Left renal pelvis (tissue), 4 donors: ENCODE measurements around the gene SFRP2. TPM values are rescaled to one million over a fixed set of nuclear protein-coding genes. Genes with fewer than 3 reads are reported as not detected.

Experiments
- DNase-seq, 4 donors: peaks; one replicate each; pipeline ENCODE4 v3.0.0-alpha.2; 2013; ENCODE audit warnings: low read depth in 4 of 4, low spot score in 3 of 4
- polyA plus RNA-seq, 4 donors: library from polyadenylated mRNA; unstranded; fragments of 120-200 nt; gene quantifications; one replicate each; pipeline ENCODE4 v1.2.1, GENCODE V29; 2013; ENCODE audit not compliant: insufficient read length in 4 of 4

Gene SFRP2, protein sequence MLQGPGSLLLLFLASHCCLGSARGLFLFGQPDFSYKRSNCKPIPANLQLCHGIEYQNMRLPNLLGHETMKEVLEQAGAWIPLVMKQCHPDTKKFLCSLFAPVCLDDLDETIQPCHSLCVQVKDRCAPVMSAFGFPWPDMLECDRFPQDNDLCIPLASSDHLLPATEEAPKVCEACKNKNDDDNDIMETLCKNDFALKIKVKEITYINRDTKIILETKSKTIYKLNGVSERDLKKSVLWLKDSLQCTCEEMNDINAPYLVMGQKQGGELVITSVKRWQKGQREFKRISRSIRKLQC
- polyA plus RNA-seq, result 100 to 1,000 TPM in 1 of 4 donors, 10 to 100 TPM in 3; 21.4 to 402 (median 37.9) TPM

DNA sequence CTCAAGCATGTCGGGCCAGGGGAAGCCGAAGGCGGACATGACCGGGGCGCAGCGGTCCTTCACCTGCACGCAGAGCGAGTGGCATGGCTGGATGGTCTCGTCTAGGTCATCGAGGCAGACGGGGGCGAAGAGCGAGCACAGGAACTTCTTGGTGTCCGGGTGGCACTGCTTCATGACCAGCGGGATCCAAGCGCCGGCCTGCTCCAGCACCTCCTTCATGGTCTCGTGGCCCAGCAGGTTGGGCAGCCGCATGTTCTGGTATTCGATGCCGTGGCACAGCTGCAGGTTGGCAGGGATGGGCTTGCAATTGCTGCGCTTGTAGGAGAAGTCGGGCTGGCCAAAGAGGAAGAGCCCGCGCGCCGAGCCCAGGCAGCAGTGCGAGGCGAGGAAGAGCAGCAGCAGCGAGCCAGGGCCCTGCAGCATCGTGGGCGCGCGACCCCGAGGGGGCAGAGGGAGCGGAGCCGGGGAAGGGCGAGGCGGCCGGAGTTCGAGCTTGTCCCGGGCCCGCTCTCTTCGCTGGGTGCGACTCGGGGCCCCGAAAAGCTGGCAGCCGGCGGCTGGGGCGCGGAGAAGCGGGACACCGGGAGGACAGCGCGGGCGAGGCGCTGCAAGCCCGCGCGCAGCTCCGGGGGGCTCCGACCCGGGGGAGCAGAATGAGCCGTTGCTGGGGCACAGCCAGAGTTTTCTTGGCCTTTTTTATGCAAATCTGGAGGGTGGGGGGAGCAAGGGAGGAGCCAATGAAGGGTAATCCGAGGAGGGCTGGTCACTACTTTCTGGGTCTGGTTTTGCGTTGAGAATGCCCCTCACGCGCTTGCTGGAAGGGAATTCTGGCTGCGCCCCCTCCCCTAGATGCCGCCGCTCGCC lies at the start of gene SFRP2:
Gene SFRP2, minus strand, starts transcription at position 671 of the 864 bp plus-strand sequence. Its CDS starts 248 bp downstream, at position 423.
- no peak for DNase-seq

DNA sequence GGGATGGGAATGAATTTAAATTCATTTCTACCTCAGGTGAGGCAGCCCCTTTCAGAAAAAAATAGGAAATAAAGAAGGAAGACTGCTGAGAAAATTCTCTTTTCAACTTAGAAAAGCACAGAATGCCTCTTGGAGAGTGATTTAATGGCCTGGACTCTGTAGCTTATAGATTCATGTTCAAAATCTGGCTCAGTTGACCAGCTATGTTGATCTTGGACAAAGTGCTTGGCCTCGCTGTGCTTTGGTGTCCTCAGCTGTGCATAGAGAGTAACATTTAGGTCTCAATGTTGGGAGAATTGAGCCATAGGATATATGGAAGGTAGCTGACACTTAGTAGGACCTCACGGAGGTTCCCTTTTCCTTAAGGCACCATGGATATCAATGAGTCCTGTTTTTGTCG lies 49.7 kb upstream of the SFRP2 start:
- DNase-seq, result no peak

DNA sequence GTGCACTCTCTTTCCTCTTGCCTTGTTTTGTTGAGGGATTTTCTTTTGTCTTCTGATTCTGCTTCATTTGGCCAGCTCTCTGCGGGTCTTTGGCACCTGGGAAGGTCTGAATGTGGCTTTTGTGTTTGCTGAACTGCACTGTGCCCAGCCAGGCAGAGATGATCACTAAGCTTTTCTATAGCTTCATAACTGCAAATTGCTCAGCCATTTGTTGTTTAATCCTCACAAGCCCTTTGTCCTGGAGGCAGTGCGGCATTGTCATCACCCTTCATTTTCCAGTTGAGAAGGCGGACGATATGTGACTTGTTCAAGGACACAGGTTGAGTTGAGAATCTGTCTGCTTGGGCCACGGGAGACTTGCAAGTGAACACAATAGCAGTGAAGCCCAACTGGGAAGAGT lies 46.0 kb upstream of the SFRP2 start:
- no peak for DNase-seq

DNA sequence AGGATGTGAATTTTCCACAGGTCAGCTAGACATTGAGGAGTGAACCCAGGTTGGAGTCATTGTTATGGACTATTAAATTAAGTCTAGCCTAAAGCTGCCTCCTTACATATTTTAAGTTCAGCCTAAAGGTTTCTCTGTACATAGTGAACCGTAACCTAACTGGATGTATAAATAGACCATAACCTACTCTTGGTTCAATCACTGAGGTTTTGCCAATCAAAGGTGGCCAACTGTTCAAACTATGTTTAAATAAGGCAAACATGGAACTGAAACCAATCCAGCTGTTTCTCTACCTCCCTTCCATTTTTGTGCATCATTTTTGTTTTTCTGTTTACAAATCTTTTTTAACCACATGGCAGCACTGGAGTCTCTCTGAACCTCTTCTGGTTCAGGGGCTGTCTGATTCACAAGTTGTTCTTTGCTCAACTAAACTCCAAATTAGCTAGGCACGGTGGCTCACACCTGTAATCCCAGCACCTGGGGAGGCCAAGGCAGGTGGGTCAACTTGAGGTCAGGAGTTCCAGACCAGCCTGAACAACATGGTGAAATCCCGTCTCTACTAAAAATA lies 43.9 kb upstream of the SFRP2 start:
- DNase-seq, result no peak

DNA sequence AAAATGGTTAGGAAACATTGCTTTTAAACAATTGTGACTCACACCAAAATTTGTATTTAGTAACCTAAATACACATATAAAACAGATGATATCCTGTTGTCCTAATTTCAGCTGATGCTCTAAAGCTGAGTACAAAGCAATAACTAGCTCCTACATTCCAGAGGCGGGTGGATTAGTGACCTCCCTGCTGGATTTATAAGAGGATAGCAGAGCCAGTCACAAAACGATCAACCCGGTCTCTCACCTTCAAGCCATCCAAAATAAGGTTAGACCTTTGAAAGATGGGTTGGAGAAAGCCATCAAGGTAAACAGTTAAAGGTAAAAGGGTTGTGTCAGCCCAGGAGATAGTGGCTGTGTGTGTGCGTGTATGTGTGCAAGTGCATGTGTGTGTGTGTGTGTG lies 43.2 kb upstream of the SFRP2 start:
- DNase-seq, result no peak

DNA sequence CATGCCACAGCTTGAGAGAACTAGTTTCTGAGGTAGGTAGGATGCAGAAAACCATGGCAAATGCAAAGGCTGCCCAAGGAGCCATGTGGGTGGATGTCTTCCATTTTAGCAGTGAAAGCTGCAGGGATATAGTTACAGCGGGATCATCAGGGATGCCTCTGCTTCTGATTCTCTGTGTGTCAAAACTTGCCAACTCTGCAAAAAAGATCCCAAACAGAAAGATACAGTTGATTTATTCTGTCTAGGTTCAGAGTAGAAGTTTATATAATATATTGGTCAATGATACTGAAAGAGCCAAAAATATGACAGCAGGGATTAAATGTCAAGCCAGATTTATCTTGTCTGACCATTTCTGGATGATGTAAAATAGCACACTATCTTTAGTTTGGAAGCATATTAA lies 42.4 kb upstream of the SFRP2 start:
- no peak for DNase-seq

DNA sequence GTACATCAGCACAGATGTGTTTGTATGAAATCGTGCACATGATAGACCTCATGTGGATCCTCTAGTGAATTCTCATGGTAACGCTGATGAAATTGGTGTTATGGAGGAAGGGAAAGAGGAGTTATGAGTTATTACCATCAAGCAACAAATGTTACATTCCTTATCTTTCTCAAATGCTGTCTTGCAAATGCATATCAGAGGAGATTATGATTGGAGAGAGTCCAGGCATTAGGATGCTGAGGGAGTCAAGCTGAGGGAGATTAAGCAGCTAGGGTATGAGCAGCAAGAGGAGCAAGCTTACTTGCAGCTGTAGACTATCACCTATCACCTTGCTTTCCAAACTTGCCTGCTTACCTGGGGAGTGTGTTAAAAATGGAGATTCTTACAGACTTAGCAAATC lies 36.8 kb upstream of the SFRP2 start:
- no peak for DNase-seq

DNA sequence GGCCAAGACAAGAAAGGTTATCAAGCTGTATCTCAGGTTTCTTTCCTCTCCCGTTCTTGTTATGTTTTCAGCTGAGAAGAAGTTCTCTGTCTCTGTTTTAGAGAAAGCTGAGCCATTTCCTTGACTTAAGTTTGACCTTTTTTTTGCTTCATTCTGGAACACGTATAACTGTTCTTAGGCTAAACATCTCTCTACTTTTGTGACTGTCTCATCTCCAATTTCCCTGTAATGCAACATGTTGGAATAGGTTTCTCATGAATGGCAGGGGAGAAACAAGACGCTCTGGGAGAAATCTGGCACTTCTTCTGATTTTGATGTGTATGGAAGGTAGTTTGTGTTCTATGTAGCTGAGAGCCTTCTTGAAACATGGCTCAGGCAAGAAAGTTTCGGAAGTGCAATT lies 36.2 kb upstream of the SFRP2 start:
- no peak for DNase-seq

DNA sequence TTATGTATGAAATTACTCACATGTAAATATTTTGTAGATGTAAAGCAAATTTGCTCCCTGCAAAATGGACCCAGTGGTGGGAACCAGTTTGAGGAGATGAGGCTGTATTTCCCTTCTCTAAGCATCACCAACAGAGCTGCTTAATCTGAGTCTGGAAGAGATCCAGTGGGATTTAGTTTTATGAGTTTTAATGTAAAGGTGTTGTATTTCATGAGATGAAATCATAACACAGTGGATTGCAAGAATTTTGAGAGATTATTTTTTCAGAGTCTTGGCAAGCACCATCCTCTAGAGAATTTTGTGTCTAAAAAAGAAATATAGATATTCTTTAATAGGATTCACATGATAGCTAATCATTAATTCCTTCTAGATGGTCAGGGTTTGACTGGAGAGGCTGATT lies 35.6 kb upstream of the SFRP2 start:
- no peak for DNase-seq

DNA sequence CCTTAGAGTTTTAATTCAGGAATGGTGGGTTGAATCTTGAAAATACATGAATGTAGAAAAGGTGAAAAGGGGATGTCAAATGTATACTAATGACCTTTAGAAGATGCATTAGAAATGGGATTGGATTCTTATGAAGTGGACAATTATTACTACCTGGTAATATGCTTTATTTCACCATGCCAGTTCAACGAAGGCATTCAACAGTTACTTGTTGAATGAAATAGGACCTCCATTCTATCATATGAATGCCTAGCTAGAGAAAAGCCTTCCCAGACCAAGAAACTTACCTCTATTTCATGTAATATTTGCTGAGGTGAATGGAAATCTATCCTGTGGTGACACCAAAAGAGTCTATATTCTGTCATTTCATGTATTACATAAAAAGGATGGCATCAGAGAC lies 34.6 kb upstream of the SFRP2 start:
- DNase-seq, result no peak

DNA sequence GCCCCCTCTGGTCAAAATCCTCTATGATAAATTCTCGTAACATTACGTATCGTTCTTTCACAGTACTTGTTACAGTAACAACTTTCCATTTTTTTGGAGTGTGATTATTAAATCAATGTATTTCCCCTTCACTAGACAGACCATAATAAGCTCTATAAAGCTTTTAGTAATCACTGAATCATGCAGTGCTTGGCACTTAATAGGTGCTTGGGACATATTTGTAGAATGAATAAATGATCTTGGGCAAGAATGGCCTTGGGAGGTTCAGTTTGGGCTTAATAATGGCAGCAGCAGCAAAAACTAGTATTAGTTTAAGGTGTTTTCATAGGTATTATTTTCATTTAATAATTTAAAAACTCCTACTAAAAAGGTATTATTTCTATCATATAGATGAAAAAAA lies 33.4 kb upstream of the SFRP2 start:
- DNase-seq, result no peak

DNA sequence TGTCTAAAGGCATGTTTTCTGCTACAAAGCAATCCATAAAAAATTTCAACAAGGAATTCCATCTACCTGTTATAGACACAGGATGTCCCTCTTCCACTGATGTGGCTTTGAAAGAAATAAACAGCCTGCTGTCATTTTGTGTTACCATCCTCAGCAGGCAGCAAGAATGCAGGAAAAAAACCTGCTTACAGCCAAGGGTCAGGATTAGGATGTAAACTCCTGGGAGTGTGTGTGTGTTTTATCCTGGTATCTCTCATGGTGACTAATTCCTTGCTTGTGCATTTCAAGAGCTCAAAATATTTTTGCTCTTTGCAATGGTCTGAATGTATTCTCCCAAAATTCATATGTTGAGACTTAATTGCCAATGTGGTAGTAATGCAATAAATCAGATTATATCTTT lies 28.6 kb upstream of the SFRP2 start:
- DNase-seq, result no peak

DNA sequence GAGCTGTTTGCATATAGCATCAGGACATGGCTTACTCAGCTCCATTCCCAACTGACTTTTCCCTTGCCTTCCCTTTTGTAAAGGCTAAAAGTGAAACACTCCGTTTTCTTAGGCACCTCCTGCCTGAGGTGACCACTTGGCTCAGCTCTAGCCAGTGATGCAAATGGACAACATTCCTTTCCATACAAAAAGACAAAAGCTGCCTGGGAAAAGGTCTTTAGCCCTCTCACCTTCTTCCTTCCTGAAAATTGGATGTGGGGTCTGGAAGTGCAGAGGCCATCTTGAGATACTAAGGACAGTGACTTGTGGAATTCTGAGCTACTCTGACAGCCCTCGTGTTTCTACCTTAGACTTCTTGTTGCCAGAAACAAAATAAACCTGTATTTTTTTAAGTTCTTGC lies 27.7 kb upstream of the SFRP2 start:
- DNase-seq, result no peak

DNA sequence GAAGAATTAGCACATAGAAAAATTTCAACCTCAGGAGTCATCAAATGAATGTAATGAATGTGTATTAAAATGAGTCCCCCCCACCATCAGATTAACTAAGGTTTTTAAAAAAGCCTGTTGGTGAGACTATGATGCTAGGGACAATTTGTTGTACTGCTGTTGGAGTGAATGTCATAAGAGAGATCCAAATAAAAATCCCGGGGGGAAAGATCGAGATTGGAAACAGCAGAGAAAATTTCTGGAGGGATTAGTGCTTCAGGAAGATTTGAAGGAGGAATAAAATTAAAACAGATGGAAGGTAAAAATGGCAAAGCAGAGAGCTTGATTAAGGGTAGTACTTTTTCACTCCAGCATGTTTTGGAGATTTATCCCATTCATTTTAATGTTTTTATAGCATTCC lies 25.9 kb upstream of the SFRP2 start:
- no peak for DNase-seq

DNA sequence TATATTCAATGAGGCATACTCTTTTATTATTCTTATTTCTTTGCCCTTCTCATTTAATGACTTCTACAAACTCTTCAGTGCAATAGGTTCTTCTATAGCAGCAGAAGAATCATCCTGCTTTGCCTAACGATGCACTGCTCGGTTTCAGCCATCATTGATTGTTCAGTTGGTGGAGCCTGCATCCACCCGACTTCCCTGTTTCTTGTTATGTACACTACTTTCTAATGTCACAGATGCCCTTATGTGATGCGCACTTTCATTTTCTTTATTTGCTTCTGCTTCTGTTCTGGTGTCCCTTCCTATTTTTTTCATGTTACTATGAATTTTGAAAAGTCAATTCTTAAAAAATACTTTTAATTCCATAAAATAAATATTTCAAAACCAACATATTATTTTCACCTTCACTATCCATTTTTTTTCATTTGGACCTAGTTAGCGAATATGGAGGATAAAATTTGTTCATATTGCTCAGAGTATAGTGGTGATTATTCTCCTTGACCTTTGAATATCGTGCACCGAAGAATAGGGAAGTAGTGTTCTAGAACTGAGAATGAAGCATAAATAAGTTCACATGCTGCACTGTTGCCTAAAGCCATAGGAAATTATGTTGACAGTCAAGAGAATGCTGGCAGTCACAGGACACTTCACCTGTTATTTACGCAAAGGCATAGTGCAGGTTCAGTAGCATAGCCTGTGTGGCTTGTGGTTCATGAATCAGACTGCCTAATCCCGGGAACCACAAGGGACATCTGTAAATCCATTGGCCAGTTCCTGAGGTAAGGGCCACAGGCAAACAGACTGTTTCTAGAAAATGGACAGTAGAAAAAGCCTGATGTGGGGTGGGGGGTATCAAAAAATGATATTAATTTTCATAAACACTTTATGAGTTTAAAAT lies 21.3 kb upstream of the SFRP2 start:
- DNase-seq, result no peak

DNA sequence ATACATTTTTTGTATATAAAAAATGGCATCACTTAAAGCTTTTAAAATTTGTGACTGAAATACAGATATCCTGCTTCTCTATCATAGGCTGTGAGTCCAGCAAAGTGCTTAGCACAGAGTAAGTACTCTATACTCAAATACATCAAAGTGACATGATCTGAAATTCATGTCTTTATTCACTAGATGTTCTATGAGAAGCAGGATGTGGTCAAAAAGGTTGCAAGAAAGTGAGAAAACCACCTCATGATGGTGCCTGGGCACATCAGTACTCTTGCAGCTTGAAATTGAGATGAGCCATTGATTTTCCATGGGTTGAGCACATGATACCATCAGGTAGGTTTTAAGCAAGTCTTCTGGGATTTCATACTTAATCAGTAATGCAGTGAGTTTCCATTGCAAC lies 20.4 kb upstream of the SFRP2 start:
- no peak for DNase-seq

DNA sequence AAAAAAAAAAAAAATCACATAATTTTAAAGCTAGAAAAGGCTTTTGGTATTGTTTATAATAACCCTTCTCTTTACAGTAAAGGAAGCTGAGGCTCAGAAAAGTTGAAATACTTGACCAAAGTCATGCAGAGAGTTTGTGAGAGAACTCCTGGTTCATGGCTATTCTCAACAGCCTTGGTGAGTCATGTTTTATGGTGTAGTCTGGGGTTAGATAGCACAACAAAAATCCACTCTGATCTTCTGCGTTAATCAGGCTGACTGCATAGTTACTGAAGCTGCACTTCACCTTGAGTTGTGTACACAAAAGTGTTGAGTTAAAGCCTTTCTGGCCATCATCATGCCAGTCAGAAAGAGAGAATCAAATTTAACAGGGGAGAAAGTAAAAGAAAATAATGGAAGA lies 19.3 kb upstream of the SFRP2 start:
- DNase-seq, result no peak

DNA sequence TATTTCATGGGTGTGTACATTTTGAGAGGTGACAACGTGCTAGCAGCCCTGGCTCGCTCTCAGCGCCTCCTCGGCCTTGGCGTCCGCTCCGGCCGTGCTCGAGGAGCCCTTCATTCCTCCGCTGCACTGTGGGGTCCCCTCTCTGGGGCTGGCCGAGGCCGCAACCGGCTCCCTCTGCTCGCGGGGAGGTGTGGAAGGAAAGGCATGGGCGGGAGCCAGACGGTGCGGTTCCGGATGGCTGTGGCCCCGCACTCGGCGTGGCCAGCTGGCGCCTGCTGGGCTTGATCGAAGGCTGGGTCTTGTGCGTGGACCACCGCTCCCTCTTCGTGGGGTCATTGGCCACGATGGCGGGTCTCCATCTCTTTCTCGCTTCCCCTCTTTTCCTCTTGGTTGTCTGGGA lies 17.2 kb upstream of the SFRP2 start:
- DNase-seq, result no peak

DNA sequence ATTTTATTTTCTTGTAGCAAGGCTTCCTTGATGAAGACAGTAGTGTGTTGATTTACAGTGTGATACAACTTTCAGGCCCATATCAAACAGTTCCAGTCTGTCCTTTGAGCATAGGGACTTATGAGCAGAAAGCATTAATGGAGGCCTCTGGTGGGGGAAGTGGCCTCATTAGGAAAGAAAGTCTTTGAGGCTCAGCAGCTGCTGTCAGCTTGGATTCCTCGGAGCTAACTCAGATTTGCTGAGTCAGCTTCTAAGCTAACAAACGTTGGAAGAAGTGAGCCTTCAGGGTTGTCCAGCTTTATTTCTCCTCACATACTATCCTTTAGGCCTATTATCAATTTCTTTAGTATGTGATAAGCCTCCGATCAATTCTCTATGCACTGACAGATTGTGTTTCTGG lies 15.8 kb upstream of the SFRP2 start:
- no peak for DNase-seq

DNA sequence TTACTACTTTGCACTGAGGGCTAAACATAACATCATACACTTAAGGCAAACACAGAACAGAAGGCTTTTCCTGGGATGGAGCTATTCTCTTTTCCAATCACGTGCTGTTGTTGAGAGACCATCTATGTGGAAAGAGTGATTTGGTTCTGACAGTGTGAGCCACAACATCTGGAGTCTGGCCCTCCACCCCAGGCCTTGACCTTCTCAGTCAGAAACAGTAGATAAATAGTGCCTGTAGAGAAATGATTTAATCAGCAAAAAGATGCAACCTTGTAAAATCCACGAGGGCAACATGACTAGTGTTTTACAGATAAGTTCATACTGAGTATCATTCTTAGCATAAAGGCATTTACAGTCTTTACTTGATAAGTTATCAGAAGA lies 10.8 kb upstream of the SFRP2 start:
- no peak for DNase-seq
